Smooth muscle cell (in vitro differentiated cells): Measurements from ENCODE around the gene MAJIN. TPM values are rescaled to one million over a fixed set of nuclear protein-coding genes. Genes with fewer than 3 reads are reported as not detected.

Source experiments
- DNase-seq: peaks from one replicate; lab custom pipeline; 2025; ENCODE audit not compliant: unreplicated experiment; lab: John Stamatoyannopoulos, UW
- H2AFZ ChIP-seq: fragments of 200-600 bp; sonication (generic); 2 replicates; pipeline ENCODE4 v1.6.0; 2016; ENCODE audit warnings: antibody characterized with exemption, low read depth, mild to moderate bottlenecking
- H3F3A ChIP-seq: fragments of 200-600 bp; sonication (generic); 2 replicates; pipeline ENCODE4 v1.6.0; 2017; ENCODE audit warnings: antibody characterized with exemption, low read depth
- H3K27ac ChIP-seq: fragments of 200-600 bp; sonication (generic); 2 replicates; pipeline ENCODE4 v1.5.1; 2016; ENCODE audit warnings: low read depth, mild to moderate bottlenecking
- H3K27me3 ChIP-seq: fragments of 200-600 bp; sonication (generic); 2 replicates; pipeline ENCODE4 v1.6.1; 2016; ENCODE audit warnings: low read depth, mild to moderate bottlenecking
- H3K36me3 ChIP-seq: fragments of 200-600 bp; sonication (generic); 2 replicates; pipeline ENCODE4 v1.5.1; 2016; ENCODE audit warnings: low read depth
- H3K4me1 ChIP-seq: fragments of 200-600 bp; sonication (generic); 2 replicates; pipeline ENCODE4 v1.5.1; 2016; ENCODE audit warnings: low read depth
- H3K4me2 ChIP-seq: fragments of 200-600 bp; sonication (generic); 2 replicates; pipeline ENCODE4 v1.6.0; 2016; ENCODE audit warnings: mild to moderate bottlenecking
- H3K4me3 ChIP-seq: fragments of 200-600 bp; sonication (generic); 2 replicates; pipeline ENCODE4 v1.5.1; 2016; ENCODE audit warnings: mild to moderate bottlenecking
- H3K79me2 ChIP-seq: fragments of 200-600 bp; sonication (generic); 2 replicates; pipeline ENCODE4 v1.6.0; 2016; ENCODE audit warnings: low read depth, mild to moderate bottlenecking
- H3K9ac ChIP-seq: fragments of 200-600 bp; sonication (generic); 2 replicates; pipeline ENCODE4 v1.6.0; 2016; ENCODE audit warnings: low read depth
- H3K9me3 ChIP-seq: fragments of 200-600 bp; sonication (generic); replicated peaks from 2 replicates; pipeline ENCODE4 v1.5.1; 2016; ENCODE audit warnings: low read depth
- H4K20me1 ChIP-seq: fragments of 200-600 bp; sonication (generic); 2 replicates; pipeline ENCODE4 v1.6.0; 2016; ENCODE audit warnings: low read depth
- CTCF ChIP-seq: fragments of 200-600 bp; sonication (generic); IDR thresholded peaks from 2 replicates; pipeline ENCODE4 v1.5.1; 2017; ENCODE audit warnings: borderline replicate concordance, mild to moderate bottlenecking, antibody characterized with exemption; ENCODE audit not compliant: insufficient read depth, poor library complexity, severe bottlenecking
- WGBS: methylation state at CpG from one replicate; pipeline ENCODE4 v1.1.7; 2016; ENCODE audit warnings: low lambda C conversion rate; 5-methylcytosine and 5-hydroxymethylcytosine counted together
- polyA plus RNA-seq: library from polyadenylated mRNA; unstranded; fragments of >200 nt; fragmentation: Nextera tagmentation; extraction: Ambion mirVana; gene quantifications from 2 replicates; pipeline ENCODE4 v1.2.1, GENCODE V29; 2016
- total RNA-seq: library from RNA; depleted of rRNA; stranded (reverse); fragments of >200 nt; gene quantifications from 2 replicates; pipeline ENCODE4 v1.2.3, GENCODE V29; 2014

MAJIN gene
- total and polyA plus RNA-seq, 2 experiments from 2014 or later = not detected

DNA sequence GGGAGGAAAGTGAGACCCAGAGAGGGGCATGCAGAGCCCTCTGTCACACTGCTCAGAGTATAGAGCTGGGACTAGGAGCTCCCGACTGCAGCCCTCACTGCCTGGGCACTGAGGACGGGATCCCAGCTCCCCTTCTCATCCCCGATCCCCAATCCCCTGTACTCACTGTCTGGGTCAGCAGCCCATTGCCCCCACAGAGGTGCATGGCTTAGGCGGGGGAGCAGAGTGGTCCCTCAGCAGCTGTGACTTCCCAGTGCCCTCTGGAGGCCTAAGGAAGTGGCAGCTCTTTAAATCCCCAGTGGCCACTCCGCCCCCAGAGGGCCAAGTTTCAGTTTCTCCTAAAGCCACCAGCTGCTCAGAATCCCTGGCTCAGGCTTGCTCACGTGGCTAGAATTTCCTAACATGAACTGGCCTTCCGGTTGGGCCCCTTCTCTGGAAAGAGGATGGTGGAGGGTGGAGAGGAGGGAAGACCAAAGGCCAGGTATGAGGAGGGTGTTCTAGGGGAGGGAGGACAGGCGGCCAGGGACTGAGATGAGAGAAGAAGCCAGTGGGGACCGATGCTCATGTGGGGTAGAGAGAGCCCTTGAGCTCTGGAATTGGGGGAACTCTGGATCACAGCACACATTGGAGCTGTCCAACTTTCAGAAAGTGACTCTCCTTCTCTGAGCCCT lies 24.9 kb upstream of the MAJIN start, which contains the start of gene BATF2:
BATF2 (minus strand) TSS at position 262 of the 671 bp plus-strand sequence; CDS start at position 205, 57 bp downstream.
- DNase-seq = peak; percentile 15
- WGBS = 39% methylated on average over 9 of the region's 9 CpGs
- no peaks in the 10 kb centered on the region for H3F3A ChIP-seq

GRCh38 chr11:64996327-64996709 lies 24.4 kb upstream of the MAJIN start:
- H3K27ac ChIP-seq = no peak overlapping the region
- 84% methylated on average over 11 of the region's 11 CpGs for WGBS
- no peaks in the 10 kb centered on the region for H3K36me3 ChIP-seq
- peak overlapping the region; percentile 24 for H2AFZ ChIP-seq
- no peaks in the 10 kb centered on the region for H3K9me3 ChIP-seq
- peak overlapping the region; percentile 51 for H3K4me2 ChIP-seq
- no peak overlapping the region for H3K4me3 ChIP-seq
- H3K27me3 ChIP-seq = no peaks in the 10 kb centered on the region
- no peaks in the 10 kb centered on the region for H3K79me2 ChIP-seq
- no peaks in the 10 kb centered on the region for H3F3A ChIP-seq
- no peaks in the 10 kb centered on the region for H4K20me1 ChIP-seq
- H3K9ac ChIP-seq = no peak overlapping the region
- H3K4me1 ChIP-seq = peaks cover 8% of the 10 kb centered on the region
- no peak for TF ChIP-seq CTCF
- DNase-seq = no peak

More for the DNA sequence above, 24.9 kb upstream of the MAJIN start, which contains the start of gene BATF2:
- peak within 1 kb of the TSS; percentile 24 for H2AFZ ChIP-seq
- H3K4me2 ChIP-seq = peak within 1 kb of the TSS; percentile 51
- no peaks in the 10 kb centered on the region for H3K79me2 ChIP-seq
- no peak within 1 kb of the TSS for H3K4me3 ChIP-seq
- H3K27ac ChIP-seq = no peak within 1 kb of the TSS
- H3K27me3 ChIP-seq = no peaks in the 10 kb centered on the region
- no peaks in the 10 kb centered on the region for H3K36me3 ChIP-seq
- TF ChIP-seq CTCF = no peak
- no peak within 1 kb of the TSS for H3K9ac ChIP-seq
- peaks cover 8% of the 10 kb centered on the region for H3K4me1 ChIP-seq
- H4K20me1 ChIP-seq = no peaks in the 10 kb centered on the region
- no peaks in the 10 kb centered on the region for H3K9me3 ChIP-seq

DNA sequence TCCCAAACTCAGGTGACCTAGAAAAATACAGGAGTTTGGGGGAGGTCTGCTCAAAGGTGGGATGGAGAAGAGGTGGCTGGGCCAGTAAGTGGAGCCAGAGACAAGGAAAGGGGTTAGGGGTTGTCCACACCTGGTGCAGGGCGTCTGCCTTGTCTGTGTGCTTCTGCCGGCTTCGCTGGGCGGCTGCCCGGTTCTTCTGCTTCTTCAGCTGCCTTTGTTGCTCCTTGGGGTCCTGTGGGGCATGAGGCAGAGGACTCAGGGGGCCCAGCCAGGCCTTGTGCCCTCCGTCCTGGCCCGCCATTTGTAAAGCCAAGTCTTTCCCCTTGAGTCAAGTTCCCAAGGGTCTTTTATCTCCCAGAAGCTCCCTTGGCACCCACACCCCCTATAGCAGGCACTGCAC lies 22.4 kb upstream of the MAJIN start:
- DNase-seq = no peak
- no peak overlapping the region for H3K4me2 ChIP-seq
- no peaks in the 10 kb centered on the region for H3K9me3 ChIP-seq
- H3K4me3 ChIP-seq = no peak overlapping the region
- peaks cover 8% of the 10 kb centered on the region for H3K4me1 ChIP-seq
- TF ChIP-seq CTCF = no peak
- no peaks in the 10 kb centered on the region for H3K36me3 ChIP-seq
- H3K9ac ChIP-seq = no peak overlapping the region
- no peaks in the 10 kb centered on the region for H3F3A ChIP-seq
- no peak overlapping the region for H2AFZ ChIP-seq
- no peaks in the 10 kb centered on the region for H3K27me3 ChIP-seq
- H3K27ac ChIP-seq = no peak overlapping the region
- H3K79me2 ChIP-seq = no peaks in the 10 kb centered on the region
- H4K20me1 ChIP-seq = no peaks in the 10 kb centered on the region
- 92% methylated on average over 7 of the region's 7 CpGs for WGBS
